PC-9 (cell line): ENCODE measurements around the gene SCAF11. TPM values are rescaled to one million over a fixed set of nuclear protein-coding genes. Genes with fewer than 3 reads are reported as not detected.

ENCODE experiments used
- BruUV-seq: library from RNA; stranded (reverse); fragments of 400-500 nt; replicated peaks from 2 replicates; lab custom pipeline; 2021; lab: Mats Ljungman, UMichigan
- CTCF ChIA-PET: fragments of 300-600 bp; sonication (Branson Sonifier 250); formaldehyde crosslinking; loops from one replicate; lab custom pipeline; 2022; ENCODE audit warnings: antibody characterized with exemption; lab: Charles Lee
- POLR2A ChIA-PET: fragments of 300-600 bp; sonication (Branson Sonifier 250); formaldehyde crosslinking; loops from one replicate; lab custom pipeline; 2022; ENCODE audit warnings: antibody characterized with exemption; ENCODE audit not compliant: unreplicated experiment; lab: Charles Lee
- DNase-seq, 2 experiments: peaks; one replicate each; pipeline versions ENCODE4 v3.0.0 to v3.0.0-alpha.2; 2015 to 2022; ENCODE audit warnings: mixed read lengths in 1 of 2
- H2AFZ ChIP-seq: fragments of 200-600 bp; sonication (generic); 2 replicates; pipeline ENCODE4 v1.8.1; 2017; ENCODE audit warnings: antibody characterized with exemption
- H3F3A ChIP-seq: fragments of 200-600 bp; sonication (generic); 2 replicates; pipeline ENCODE4 v1.8.1; 2017; ENCODE audit warnings: antibody characterized with exemption, mild to moderate bottlenecking, low read depth; ENCODE audit not compliant: insufficient read depth
- H3K27ac ChIP-seq: fragments of 200-600 bp; sonication (generic); 2 replicates; pipeline ENCODE4 v1.6.1; 2016; ENCODE audit warnings: mixed run types
- H3K27me3 ChIP-seq: fragments of 200-600 bp; sonication (generic); 2 replicates; pipeline ENCODE4 v1.6.1; 2016; ENCODE audit warnings: low read depth, mixed run types; ENCODE audit not compliant: insufficient read depth
- H3K36me3 ChIP-seq: fragments of 200-600 bp; sonication (generic); 2 replicates; pipeline ENCODE4 v1.6.1; 2016; ENCODE audit warnings: low read depth, mixed run types
- H3K4me1 ChIP-seq: fragments of 200-600 bp; sonication (generic); replicated peaks from 2 replicates; pipeline ENCODE4 v1.6.1; 2016; ENCODE audit warnings: mixed run types; ENCODE audit not compliant: insufficient read depth
- H3K4me2 ChIP-seq: fragments of 200-600 bp; sonication (generic); 2 replicates; pipeline ENCODE4 v1.6.1; 2017; ENCODE audit warnings: mixed run types
- H3K4me3 ChIP-seq: fragments of 200-600 bp; sonication (generic); 2 replicates; pipeline ENCODE4 v1.6.1; 2016; ENCODE audit warnings: mixed run types
- H3K79me2 ChIP-seq: fragments of 200-600 bp; sonication (generic); 2 replicates; pipeline ENCODE4 v1.6.1; 2017; ENCODE audit warnings: low read depth, mixed run types
- H3K9me2 ChIP-seq: fragments of 200-600 bp; sonication (generic); 2 replicates; pipeline ENCODE4 v1.8.1; 2017; ENCODE audit warnings: mild to moderate bottlenecking; ENCODE audit not compliant: insufficient read depth
- H3K9me3 ChIP-seq: fragments of 200-600 bp; sonication (generic); 2 replicates; pipeline ENCODE4 v1.8.1; 2016; ENCODE audit warnings: low read depth; ENCODE audit not compliant: insufficient read depth
- H4K20me1 ChIP-seq: fragments of 200-600 bp; sonication (generic); 2 replicates; pipeline ENCODE4 v1.8.1; 2017; ENCODE audit not compliant: insufficient read depth
- EZH2 ChIP-seq: fragments of 200-600 bp; sonication (generic); IDR thresholded peaks from 2 replicates; pipeline ENCODE4 v1.8.0; 2017; ENCODE audit warnings: antibody characterized with exemption, low read depth
- intact Hi-C: fragments of 100-400 bp; cut with micrococcal nuclease; formaldehyde crosslinking; loops from one replicate; pipeline ENCODE4 v1.10.0; 2022; ENCODE audit not compliant: unreplicated experiment
- total RNA-seq: library from RNA; stranded (reverse); gene quantifications from 2 replicates; pipeline ENCODE4 v1.2.3, GENCODE V29; 2021
- TF ChIP-seq, protein P1 (sequence below): fragments of 200-600 bp; sonication (generic); conservative IDR thresholded peaks from 2 replicates; pipeline ENCODE4 v1.6.1; 2017; ENCODE audit warnings: mixed run types, antibody characterized with exemption, mild to moderate bottlenecking, moderate library complexity

Gene SCAF11
- total RNA-seq, 1 experiment from 2014 or later = 98.7 TPM

DNA sequence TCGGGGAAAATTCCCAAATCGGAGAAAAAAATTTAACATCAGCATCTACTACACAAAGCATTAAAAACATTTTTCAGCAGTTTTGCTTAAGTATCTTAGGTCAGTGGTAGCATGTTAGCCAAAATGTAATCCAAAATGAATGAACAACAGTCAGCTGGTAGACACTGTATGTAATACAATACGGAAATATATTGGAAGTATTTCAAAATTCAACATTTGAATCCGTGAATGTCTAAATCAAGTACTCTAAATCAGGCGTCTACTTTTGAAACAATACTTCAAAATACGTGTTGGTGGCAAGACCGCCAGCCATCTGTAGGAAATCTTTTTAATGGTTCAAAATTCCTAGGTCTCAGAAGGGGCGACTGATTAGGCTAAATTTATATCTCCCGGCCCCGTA, 1.1 kb downstream of the SCAF11 start:
- CTCF ChIA-PET = no interaction called here
- TSS peak; percentile 21 for BruUV-seq
- intact Hi-C loops = no loop called here

DNA sequence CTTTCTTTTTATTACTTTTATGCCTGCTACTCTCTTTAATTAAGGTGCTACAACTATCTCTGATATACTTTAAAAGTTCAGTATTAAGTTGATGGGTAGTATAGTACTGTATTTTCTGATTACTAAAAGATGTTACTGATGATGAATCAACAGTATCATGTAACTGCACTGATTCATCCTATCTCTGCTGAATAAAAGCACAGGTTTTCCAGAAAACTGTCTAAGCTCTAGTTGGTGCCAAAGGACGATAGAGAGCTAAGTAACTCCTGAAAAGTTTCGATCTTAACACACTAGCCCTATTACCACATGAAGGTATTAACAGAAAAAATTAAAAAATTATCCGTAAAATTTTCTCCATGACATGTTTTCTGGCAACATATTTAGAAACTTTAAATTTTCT, 2.1 kb downstream of the SCAF11 start:
- no peak for DNase-seq
- ChIA-PET POLR2A (no interaction called here), CTCF (no interaction called here)
- no peaks in the 10 kb centered on the region for H3K9me2 ChIP-seq
- H3K4me2 ChIP-seq = peak overlapping the region; percentile 91
- H4K20me1 ChIP-seq = peaks cover 35% of the 10 kb centered on the region
- H3F3A ChIP-seq = peaks cover 17% of the 10 kb centered on the region
- peak overlapping the region; percentile 94; the same call in 1 of the 2 replicates for H3K27ac ChIP-seq
- H2AFZ ChIP-seq = no peak overlapping the region
- peaks cover 35% of the 10 kb centered on the region for H3K4me1 ChIP-seq
- H3K79me2 ChIP-seq = peaks cover 70% of the 10 kb centered on the region
- H3K27me3 ChIP-seq = no peaks in the 10 kb centered on the region
- peak overlapping the region; percentile 94 for H3K4me3 ChIP-seq
- intact Hi-C loops = no loop called here
- BruUV-seq = no TSS peak
- TF ChIP-seq EZH2 = no peak
- TF ChIP-seq, protein P1, sequence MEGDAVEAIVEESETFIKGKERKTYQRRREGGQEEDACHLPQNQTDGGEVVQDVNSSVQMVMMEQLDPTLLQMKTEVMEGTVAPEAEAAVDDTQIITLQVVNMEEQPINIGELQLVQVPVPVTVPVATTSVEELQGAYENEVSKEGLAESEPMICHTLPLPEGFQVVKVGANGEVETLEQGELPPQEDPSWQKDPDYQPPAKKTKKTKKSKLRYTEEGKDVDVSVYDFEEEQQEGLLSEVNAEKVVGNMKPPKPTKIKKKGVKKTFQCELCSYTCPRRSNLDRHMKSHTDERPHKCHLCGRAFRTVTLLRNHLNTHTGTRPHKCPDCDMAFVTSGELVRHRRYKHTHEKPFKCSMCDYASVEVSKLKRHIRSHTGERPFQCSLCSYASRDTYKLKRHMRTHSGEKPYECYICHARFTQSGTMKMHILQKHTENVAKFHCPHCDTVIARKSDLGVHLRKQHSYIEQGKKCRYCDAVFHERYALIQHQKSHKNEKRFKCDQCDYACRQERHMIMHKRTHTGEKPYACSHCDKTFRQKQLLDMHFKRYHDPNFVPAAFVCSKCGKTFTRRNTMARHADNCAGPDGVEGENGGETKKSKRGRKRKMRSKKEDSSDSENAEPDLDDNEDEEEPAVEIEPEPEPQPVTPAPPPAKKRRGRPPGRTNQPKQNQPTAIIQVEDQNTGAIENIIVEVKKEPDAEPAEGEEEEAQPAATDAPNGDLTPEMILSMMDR = no peak
- no peaks in the 10 kb centered on the region for H3K9me3 ChIP-seq
- H3K36me3 ChIP-seq = peaks cover 19% of the 10 kb centered on the region; the same call in 1 of the 2 replicates

More for the DNA sequence above, 1.1 kb downstream of the SCAF11 start:
- peak overlapping the region; percentile 94 for H3K4me3 ChIP-seq
- H2AFZ ChIP-seq = peak overlapping the region; percentile 95
- TF ChIP-seq EZH2 = no peak
- TF ChIP-seq, protein P1 = no peak
- DNase-seq = no peak
- peaks cover 32% of the 10 kb centered on the region for H4K20me1 ChIP-seq
- POLR2A ChIA-PET = interaction anchor here (0.6 to 0.7 kb wide), 2 partner anchors 495 to 1025 kb away, joined by 3 to 4 read pairs; no protein-coding TSS in a partner anchor
- H3K36me3 ChIP-seq = peaks cover 17% of the 10 kb centered on the region; the same call in 1 of the 2 replicates
- no peaks in the 10 kb centered on the region for H3K9me2 ChIP-seq
- peaks cover 36% of the 10 kb centered on the region for H3K4me1 ChIP-seq
- H3K9me3 ChIP-seq = no peaks in the 10 kb centered on the region
- peaks cover 60% of the 10 kb centered on the region for H3K79me2 ChIP-seq
- peak overlapping the region; percentile 91 for H3K4me2 ChIP-seq
- no peaks in the 10 kb centered on the region for H3K27me3 ChIP-seq
- peak overlapping the region; percentile 94 for H3K27ac ChIP-seq
- peaks cover 17% of the 10 kb centered on the region for H3F3A ChIP-seq

DNA sequence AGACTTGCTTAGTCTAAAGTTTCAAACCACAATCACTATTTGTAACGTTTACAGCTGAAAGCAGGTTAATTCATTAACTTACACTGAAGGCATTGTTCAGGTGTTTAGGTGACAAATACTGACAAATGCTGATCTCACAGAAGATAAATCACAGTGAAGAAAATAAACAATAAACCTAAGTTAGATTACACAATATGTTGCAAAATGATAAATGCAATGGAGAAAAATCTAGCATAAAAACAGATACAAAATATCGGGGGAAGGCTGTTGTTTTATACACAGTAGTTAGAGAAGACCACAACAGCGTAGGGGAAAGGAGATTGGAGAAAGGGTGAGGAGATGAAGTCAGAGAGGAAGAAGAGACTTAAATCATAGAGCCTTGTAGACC, 3.0 kb downstream of the SCAF11 start:
- intact Hi-C loops = no loop called here
- Histone ChIP-seq H3K4me1 (peaks cover 25% of the 10 kb centered on the region), H3F3A (peaks cover 17% of the 10 kb centered on the region), H3K9me3 (no peaks in the 10 kb centered on the region), H3K79me2 (peaks cover 80% of the 10 kb centered on the region), H3K27ac (no peak overlapping the region), H4K20me1 (peaks cover 44% of the 10 kb centered on the region), H3K36me3 (peaks cover 25% of the 10 kb centered on the region; the same call in 1 of the 2 replicates), H3K4me2 (peak overlapping the region; percentile 91), H3K27me3 (no peaks in the 10 kb centered on the region), H2AFZ (no peak overlapping the region), H3K9me2 (no peaks in the 10 kb centered on the region), H3K4me3 (no peak overlapping the region; the same call in 1 of the 2 replicates)
- ChIA-PET CTCF (no interaction called here), POLR2A (no interaction called here)
- no TSS peak for BruUV-seq
- DNase-seq = peak in 1 of 2 experiments; percentile 41
- TF ChIP-seq, protein P1 = no peak
- no peak for TF ChIP-seq EZH2
